K562 (cell line): ENCODE results near the gene PEAR1. TPM values are rescaled to one million over a fixed set of nuclear protein-coding genes. Genes with fewer than 3 reads are reported as not detected.

Experiments
- ATAC-seq: fragments of 200-7000 bp; cut with Tn5 transposase; 3 replicates; pipeline ENCODE4 v1.9.1; 2020; ENCODE audit warnings: moderate library complexity
- BruUV-seq: library from RNA; stranded (reverse); fragments of 400-500 nt; replicated peaks from 2 replicates; lab custom pipeline; 2021; lab: Mats Ljungman, UMichigan
- CTCF ChIA-PET: fragments of 300-600 bp; formaldehyde crosslinking; extraction: SDS; loops from one replicate; lab custom pipeline; 2021; ENCODE audit warnings: low intra/inter-chr PET ratio; lab: Yijun Ruan, JAX
- POLR2A ChIA-PET: fragments of 300-600, 350-650 bp; sonication (Branson Sonifier 250); formaldehyde crosslinking; extraction: SDS; loops from one replicate; lab custom pipeline; 2021; ENCODE audit warnings: antibody characterized with exemption, inconsistent platforms; lab: Yijun Ruan, JAX
- DNase-seq, 4 experiments: peaks; one replicate each; pipeline versions ENCODE4 v3.0.0 to v3.0.0-alpha.2; 2011 to 2018; ENCODE audit warnings: low spot score in 3 of 4, mixed read lengths in 3 of 4; ENCODE audit errors: extremely low read depth in 1 of 4
- FAIRE-seq: peaks from 2 replicates; lab custom pipeline; 2011; peaks lifted over from hg19 to GRCh38; lab: Jason Lieb, UNC
- H2AFZ ChIP-seq: 2 replicates; pipeline ENCODE4 v1.6.0; 2011; ENCODE audit warnings: low read depth, low read length, control low read depth, inconsistent platforms
- H3K27ac ChIP-seq: fragments of 200-600 bp; 3 replicates; pipeline ENCODE4 v1.8.0; 2011; ENCODE audit warnings: low read depth, mild to moderate bottlenecking, control low read depth, inconsistent platforms, low read length, moderate library complexity, mixed read lengths; ENCODE audit errors: extremely low read depth
- H3K27me3 ChIP-seq, 2 experiments: fragments of 300-600 bp in 1 of 2; 2 replicates in 1 of 2; 3 replicates in 1 of 2; pipeline versions ENCODE4 v1.6.0 to v1.8.0; 2011; ENCODE audit warnings: inconsistent platforms in 2 of 2, low read length in 2 of 2, mild to moderate bottlenecking in 1 of 2, mixed read lengths in 1 of 2, moderate library complexity in 1 of 2; ENCODE audit not compliant: control insufficient read depth in 2 of 2, insufficient read depth in 2 of 2
- H3K36me3 ChIP-seq: fragments of 300-600 bp; 3 replicates; pipeline ENCODE4 v1.8.0; 2011; ENCODE audit warnings: mild to moderate bottlenecking, low read length, inconsistent platforms; ENCODE audit not compliant: control insufficient read depth, insufficient read depth
- H3K4me1 ChIP-seq, 2 experiments: fragments of 200-600 bp in 1 of 2; replicated peaks in 1 of 2; 2 replicates in 1 of 2; 3 replicates in 1 of 2; pipeline versions ENCODE4 v1.5.1 to v1.8.0; 2011; ENCODE audit warnings: inconsistent platforms in 2 of 2, low read length in 2 of 2, mild to moderate bottlenecking in 1 of 2, mixed read lengths in 1 of 2, moderate library complexity in 1 of 2; ENCODE audit not compliant: control insufficient read depth in 2 of 2, insufficient read depth in 2 of 2
- H3K4me2 ChIP-seq: 2 replicates; pipeline ENCODE4 v1.6.1; 2011; ENCODE audit warnings: low read length, control low read depth, inconsistent platforms, mixed read lengths; ENCODE audit not compliant: insufficient read depth
- H3K4me3 ChIP-seq: fragments of 200-600 bp; sonication (generic), shearing (Covaris generic); 2 replicates; pipeline ENCODE4 v1.5.1; 2016; ENCODE audit warnings: control low read depth, inconsistent platforms
- H3K79me2 ChIP-seq: fragments of 200-600 bp; 3 replicates; pipeline ENCODE4 v1.8.0; 2011; ENCODE audit warnings: low read length, inconsistent platforms; ENCODE audit not compliant: control insufficient read depth, insufficient read depth
- H3K9ac ChIP-seq, 2 experiments: 2 replicates each; pipeline versions ENCODE4 v1.6.0 to v1.6.1; 2011; ENCODE audit warnings: low read depth in 2 of 2, low read length in 2 of 2, control low read depth in 1 of 2, inconsistent platforms in 1 of 2, mild to moderate bottlenecking in 1 of 2, mixed read lengths in 1 of 2; ENCODE audit not compliant: insufficient read depth in 1 of 2
- H3K9me1 ChIP-seq: one replicate; pipeline ENCODE4 v1.6.0; 2011; ENCODE audit warnings: inconsistent platforms, mild to moderate bottlenecking, low read length, moderate library complexity; ENCODE audit not compliant: control insufficient read depth, insufficient read depth
- H3K9me3 ChIP-seq: replicated peaks from 2 replicates; pipeline ENCODE4 v1.5.1; 2011; ENCODE audit warnings: low read depth, low read length, inconsistent platforms; ENCODE audit not compliant: control insufficient read depth, insufficient read depth
- H4K20me1 ChIP-seq: replicated peaks from 2 replicates; pipeline ENCODE4 v1.6.1; 2011; ENCODE audit warnings: low read length, inconsistent platforms, mixed read lengths; ENCODE audit not compliant: control insufficient read depth, insufficient read depth
- CHD4 ChIP-seq: fragments of 200-600 bp; sonication (generic); IDR thresholded peaks from 3 replicates; pipeline ENCODE4 v1.6.1; 2012; ENCODE audit warnings: low read depth, mild to moderate bottlenecking, mixed read lengths, low read length, inconsistent platforms; ENCODE audit not compliant: insufficient read depth, insufficient replicate concordance, poor library complexity, severe bottlenecking
- DDX20 ChIP-seq: fragments of 450-650 bp; IDR thresholded peaks from 2 replicates; pipeline ENCODE4 v1.6.1; 2016; ENCODE audit warnings: missing genetic modification characterization, low read depth, mild to moderate bottlenecking, missing compliant biosample characterization, moderate library complexity
- HLTF ChIP-seq: fragments of 450-650 bp; IDR thresholded peaks from 2 replicates; pipeline ENCODE4 v1.6.1; 2016
- KAT7 ChIP-seq: sonication (generic); formaldehyde crosslinking; IDR thresholded peaks from 2 replicates; pipeline ENCODE4 v1.8.0; 2022; ENCODE audit warnings: missing genetic modification reagents, mild to moderate bottlenecking, borderline replicate concordance
- POLR2AphosphoS2 ChIP-seq: IDR thresholded peaks from 2 replicates; pipeline ENCODE4 v1.6.1; 2012; ENCODE audit warnings: low read length, improper control_type of control experiment
- PPARD ChIP-seq: fragments of 250-450 bp; sonication (Bioruptor Pico); IDR thresholded peaks from 2 replicates; pipeline ENCODE4 v1.8.0; 2022; ENCODE audit warnings: inconsistent platforms, mild to moderate bottlenecking, moderate library complexity
- RAD21 ChIP-seq, 2 experiments: fragments of 250-450 bp in 1 of 2; fragments of 450-650 bp in 1 of 2; sonication (Bioruptor Pico) in 1 of 2; formaldehyde crosslinking in 1 of 2; IDR thresholded peaks in 1 of 2; conservative IDR thresholded peaks in 1 of 2; 2 replicates each; pipeline versions ENCODE4 v1.4.0 to v1.8.0; 2020 to 2022; ENCODE audit warnings: mild to moderate bottlenecking in 2 of 2, moderate library complexity in 1 of 2
- RFX1 ChIP-seq: fragments of 450-650 bp; IDR thresholded peaks from 2 replicates; pipeline ENCODE4 v1.6.1; 2016; ENCODE audit warnings: mild to moderate bottlenecking, moderate library complexity
- SIRT6 ChIP-seq: IDR thresholded peaks from one replicate; pipeline ENCODE4 v1.6.1; 2012; ENCODE audit warnings: low read depth, mild to moderate bottlenecking, control low read depth, inconsistent platforms, low read length, moderate library complexity
- SOX6 ChIP-seq: fragments of 450-650 bp; IDR thresholded peaks from 2 replicates; pipeline ENCODE4 v1.6.1; 2014; ENCODE audit warnings: mild to moderate bottlenecking
- ZNF124 ChIP-seq: sonication (generic); formaldehyde crosslinking; IDR thresholded peaks from 2 replicates; pipeline ENCODE4 v1.8.1; 2022; ENCODE audit warnings: missing genetic modification reagents
- ZNF165 ChIP-seq: fragments of 250-450 bp; sonication (Bioruptor Pico); IDR thresholded peaks from 2 replicates; pipeline ENCODE4 v1.4.0; 2020; ENCODE audit warnings: borderline replicate concordance
- ZNF174 ChIP-seq: fragments of 250-450 bp; sonication (Bioruptor Pico); IDR thresholded peaks from 2 replicates; pipeline ENCODE4 v1.4.0; 2020; ENCODE audit warnings: mild to moderate bottlenecking
- ZNF212 ChIP-seq: fragments of 450-650 bp; formaldehyde crosslinking; IDR thresholded peaks from 2 replicates; pipeline ENCODE4 v1.4.0; 2020; ENCODE audit warnings: mild to moderate bottlenecking
- ZNF263 ChIP-seq: sonication (generic); formaldehyde crosslinking; IDR thresholded peaks from 2 replicates; pipeline ENCODE4 v1.8.0; 2022; ENCODE audit warnings: mild to moderate bottlenecking, missing genetic modification reagents, borderline replicate concordance
- ZNF76 ChIP-seq: fragments of 250-450 bp; sonication (Bioruptor Pico); IDR thresholded peaks from 2 replicates; pipeline ENCODE4 v1.4.0; 2020; ENCODE audit warnings: mild to moderate bottlenecking, moderate library complexity, borderline replicate concordance
- WGBS: fragments of 100-300 bp; shearing (Covaris generic); methylation state at CpG from one replicate; pipeline ENCODE4 v1.1.6; 2016; ENCODE audit warnings: low coverage, mixed read lengths; ENCODE audit not compliant: insufficient coverage; ENCODE audit errors: missing lambda C conversion rate; 5-methylcytosine and 5-hydroxymethylcytosine counted together
- in situ Hi-C: fragments of 300-500 bp; cut with MboI; formaldehyde crosslinking; loops from 4 replicates; pipeline ENCODE4 v1.15.0; 2018; ENCODE audit warnings: inconsistent platforms, mixed read lengths
- intact Hi-C: fragments of 100-400 bp; cut with micrococcal nuclease; formaldehyde crosslinking; loops from 2 replicates; pipeline ENCODE4 v1.14.2; 2022
- polyA plus RNA-seq, 8 experiments: library from polyadenylated mRNA; depleted of rRNA in 4 of 8; stranded (reverse) in 5 of 8; unstranded in 3 of 8; fragments of >200 nt; fragmentation: Nextera tagmentation in 2 of 8; fragmentation: Illumina TruSeq in 1 of 8; extraction: Ambion mirVana in 2 of 8; extraction: Trizol in 1 of 8; gene quantifications; 2 replicates each; pipeline versions ENCODE4 v1.2.1 to v1.2.3, GENCODE V29; 2011 to 2014; ENCODE audit warnings: inconsistent platforms in 1 of 8, missing spikeins in 1 of 8
- total RNA-seq, 7 experiments: library from RNA; depleted of rRNA in 6 of 7; stranded (reverse); fragments of >200 nt in 6 of 7; fragmentation: Illumina TruSeq in 2 of 7; extraction: Trizol in 2 of 7; gene quantifications; 2 replicates each; pipeline versions ENCODE4 v1.2.1 to v1.2.3, GENCODE V29; 2011 to 2021; ENCODE audit warnings: low replicate concordance in 1 of 7
- TF ChIP-seq, protein P1 (sequence below), 2 experiments: fragments of 450-650 bp; IDR thresholded peaks; 2 replicates each; pipeline ENCODE4 v1.6.1; 2016
- TF ChIP-seq, protein P2 (sequence below): fragments of 450-650 bp; formaldehyde crosslinking; IDR thresholded peaks from 2 replicates; pipeline ENCODE4 v1.4.0; 2022; ENCODE audit warnings: missing genetic modification characterization

PEAR1 gene
- total and polyA plus RNA-seq, 9 of the 15 experiments (the other 6 are each of a cell fraction or from before 2014, with no cell fraction given) = 0.87 to 13.9 (median 6.1) TPM

DNA sequence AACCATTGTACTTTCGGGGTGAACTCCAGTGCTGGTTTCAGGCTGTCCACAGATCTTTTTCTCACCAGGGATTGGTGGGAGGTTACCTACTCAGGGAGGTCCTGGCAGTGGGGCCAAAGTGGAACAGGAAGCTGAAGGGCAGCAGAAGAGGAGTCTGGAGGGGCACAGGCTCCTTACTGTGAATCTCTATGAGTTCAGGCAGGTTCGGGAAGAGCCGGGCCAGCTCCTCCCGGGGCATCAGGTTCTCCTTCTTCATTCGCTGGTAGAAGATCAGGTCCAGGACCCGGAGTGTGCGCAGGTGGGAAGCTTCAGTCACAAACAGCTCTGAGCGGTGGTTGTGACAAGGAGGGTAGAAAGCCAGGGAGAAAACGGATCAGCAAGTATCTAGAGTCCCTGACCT, 53.6 kb downstream of the PEAR1 start (continued):
- no peak for TF ChIP-seq SOX6
- TF ChIP-seq, protein P1, sequence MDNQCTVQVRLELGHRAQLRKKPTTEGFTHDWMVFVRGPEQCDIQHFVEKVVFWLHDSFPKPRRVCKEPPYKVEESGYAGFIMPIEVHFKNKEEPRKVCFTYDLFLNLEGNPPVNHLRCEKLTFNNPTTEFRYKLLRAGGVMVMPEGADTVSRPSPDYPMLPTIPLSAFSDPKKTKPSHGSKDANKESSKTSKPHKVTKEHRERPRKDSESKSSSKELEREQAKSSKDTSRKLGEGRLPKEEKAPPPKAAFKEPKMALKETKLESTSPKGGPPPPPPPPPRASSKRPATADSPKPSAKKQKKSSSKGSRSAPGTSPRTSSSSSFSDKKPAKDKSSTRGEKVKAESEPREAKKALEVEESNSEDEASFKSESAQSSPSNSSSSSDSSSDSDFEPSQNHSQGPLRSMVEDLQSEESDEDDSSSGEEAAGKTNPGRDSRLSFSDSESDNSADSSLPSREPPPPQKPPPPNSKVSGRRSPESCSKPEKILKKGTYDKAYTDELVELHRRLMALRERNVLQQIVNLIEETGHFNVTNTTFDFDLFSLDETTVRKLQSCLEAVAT (IDR thresholded peaks at IDR 0.05) = no peak
- TF ChIP-seq ZNF263 = no peak

DNA sequence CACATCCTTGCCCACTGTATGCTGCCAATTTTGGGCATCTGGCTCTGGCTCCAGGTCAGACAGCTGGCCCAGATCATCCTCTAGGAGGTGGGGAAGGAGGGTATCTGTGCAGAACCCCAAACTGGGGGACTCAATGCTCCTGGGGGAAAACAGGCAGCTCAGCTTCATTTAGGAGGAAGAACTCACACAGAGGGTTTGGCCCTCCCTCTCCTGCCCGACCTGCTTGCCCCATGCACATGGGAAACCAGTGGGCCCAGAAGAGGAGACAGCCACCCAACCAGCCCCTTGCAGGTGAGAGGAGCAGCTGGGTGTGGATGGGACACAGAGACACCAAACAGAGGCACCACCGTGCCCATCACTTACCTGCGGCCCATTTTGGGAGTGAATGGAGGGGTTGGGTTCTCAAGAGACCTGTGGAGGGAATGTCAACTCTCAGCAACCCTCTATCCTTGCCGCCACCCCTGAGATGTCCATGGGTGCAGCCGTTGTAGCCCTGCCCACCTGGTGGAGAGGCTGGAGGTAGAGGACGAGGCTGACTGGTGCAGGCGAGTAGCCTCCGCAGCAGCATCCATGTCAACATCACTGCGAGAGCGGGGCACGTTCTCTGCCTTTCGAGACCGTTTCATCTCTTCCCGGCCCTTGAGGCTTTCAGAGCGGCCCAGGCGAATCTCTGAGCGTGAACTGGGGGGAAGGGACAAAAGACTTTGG, 54.5 kb downstream of the PEAR1 start:
- Histone ChIP-seq H3K9ac (no peak overlapping the region), H3K79me2 (no peaks in the 10 kb centered on the region), H3K27ac (no peak overlapping the region), H3K27me3 (no peaks in the 10 kb centered on the region), H3K9me3 (no peaks in the 10 kb centered on the region), H3K4me3 (no peak overlapping the region), H3K9me1 (no peaks in the 10 kb centered on the region), H4K20me1 (no peaks in the 10 kb centered on the region), H3K36me3 (peaks cover 67% of the 10 kb centered on the region; the same call in 2 of the 3 replicates), H3K4me1 (peaks cover 2 to 4% of the 10 kb centered on the region in 2 experiments; a peak in 3 of 5 replicates), H2AFZ (no peak overlapping the region), H3K4me2 (no peak overlapping the region)
- CTCF ChIA-PET = no interaction called here
- POLR2A ChIA-PET = interaction anchor here (0.6 to 1.6 kb wide), 6 partner anchors 11 to 56 kb away, joined by 3 to 6 read pairs (median 4); no protein-coding TSS in a partner anchor
- FAIRE-seq = no peak
- BruUV-seq = no TSS peak
- ATAC-seq = no peak
- intact Hi-C loops = no loop called here
- DNase-seq = no peak
- in situ Hi-C loops = no loop called here
- WGBS = 90% methylated on average over 15 of the region's 17 CpGs
- TF ChIP-seq POLR2AphosphoS2 = no peak
- TF ChIP-seq ZNF165 = no peak
- no peak for TF ChIP-seq ZNF76 (CRISPR knock-in tag)
- TF ChIP-seq RAD21 (CRISPR knock-in tag; conservative IDR thresholded peaks at IDR 0.05 in 1 of 2, IDR thresholded peaks at IDR 0.05 in 1 of 2) = no peak
- no peak for TF ChIP-seq HLTF
- TF ChIP-seq ZNF124 = no peak
- TF ChIP-seq CHD4 = no peak
- TF ChIP-seq, protein P2, sequence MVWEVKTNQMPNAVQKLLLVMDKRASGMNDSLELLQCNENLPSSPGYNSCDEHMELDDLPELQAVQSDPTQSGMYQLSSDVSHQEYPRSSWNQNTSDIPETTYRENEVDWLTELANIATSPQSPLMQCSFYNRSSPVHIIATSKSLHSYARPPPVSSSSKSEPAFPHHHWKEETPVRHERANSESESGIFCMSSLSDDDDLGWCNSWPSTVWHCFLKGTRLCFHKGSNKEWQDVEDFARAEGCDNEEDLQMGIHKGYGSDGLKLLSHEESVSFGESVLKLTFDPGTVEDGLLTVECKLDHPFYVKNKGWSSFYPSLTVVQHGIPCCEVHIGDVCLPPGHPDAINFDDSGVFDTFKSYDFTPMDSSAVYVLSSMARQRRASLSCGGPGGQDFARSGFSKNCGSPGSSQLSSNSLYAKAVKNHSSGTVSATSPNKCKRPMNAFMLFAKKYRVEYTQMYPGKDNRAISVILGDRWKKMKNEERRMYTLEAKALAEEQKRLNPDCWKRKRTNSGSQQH = no peak
- no peak for TF ChIP-seq ZNF174 (CRISPR knock-in tag)
- TF ChIP-seq RFX1 = no peak
- TF ChIP-seq DDX20 (tag) = no peak
- TF ChIP-seq SIRT6 = no peak
- no peak for TF ChIP-seq KAT7 (CRISPR knock-in tag)
- no peak for TF ChIP-seq PPARD
- TF ChIP-seq ZNF212 = no peak
